GM19395 (cell line): ENCODE measurements around the gene ACER1.
"Not testable (repeated sequence)": the region's sequence is repeated elsewhere in the genome, so short reads cannot be mapped to it uniquely, and the experiment has no call there.

Source experiments
- ATAC-seq: cut with Tn5 transposase; IDR thresholded peaks from one replicate; pipeline ENCODE4 v1.9.1; 2021; ENCODE audit warnings: mild to moderate bottlenecking, moderate library complexity; ENCODE audit not compliant: unreplicated experiment

The ACER1 gene

GRCh38 chr19:6358003-6358402, 24.6 kb upstream of the ACER1 start:
- ATAC-seq, result no peak

GRCh38 chr19:6357174-6357573, 23.8 kb upstream of the ACER1 start:
- ATAC-seq, result no peak

GRCh38 chr19:6355321-6356040, 22.1 kb upstream of the ACER1 start:
- not testable (repeated sequence) for ATAC-seq

GRCh38 chr19:6354098-6354674, 20.8 kb upstream of the ACER1 start:
- ATAC-seq, result no peak

- ATAC-seq, result no peak
These were observed 19.2 kb upstream of the ACER1 start for GRCh38 chr19:6352381-6353165.

- no peak for ATAC-seq
These were observed 17.3 kb upstream of the ACER1 start for GRCh38 chr19:6350688-6351087.

GRCh38 chr19:6349271-6349670, 15.9 kb upstream of the ACER1 start:
- ATAC-seq, result not testable (repeated sequence)

GRCh38 chr19:6343462-6343861, 10.1 kb upstream of the ACER1 start:
- no peak for ATAC-seq

GRCh38 chr19:6340493-6341201, 7.2 kb upstream of the ACER1 start:
- no peak for ATAC-seq

- no peak for ATAC-seq
These were observed 1.3 kb upstream of the ACER1 start for GRCh38 chr19:6334490-6335285.

- no peak for ATAC-seq
These were observed 6.6 kb downstream of the ACER1 start for GRCh38 chr19:6326815-6327214.

- no peak for ATAC-seq
These were observed 7.8 kb downstream of the ACER1 start for GRCh38 chr19:6325614-6326013.

GRCh38 chr19:6324757-6325156, 8.7 kb downstream of the ACER1 start:
- ATAC-seq, result no peak

GRCh38 chr19:6322284-6322683, 11.1 kb downstream of the ACER1 start:
- ATAC-seq, result no peak

- ATAC-seq, result no peak
These were observed 14.0 kb downstream of the ACER1 start for GRCh38 chr19:6319376-6319775.

GRCh38 chr19:6318772-6319171, 14.6 kb downstream of the ACER1 start:
- ATAC-seq, result no peak

GRCh38 chr19:6315646-6316045, 17.8 kb downstream of the ACER1 start:
- ATAC-seq, result not testable (repeated sequence)

GRCh38 chr19:6313398-6313969, 19.9 kb downstream of the ACER1 start:
- no peak for ATAC-seq

- ATAC-seq, result no peak
These were observed 21.4 kb downstream of the ACER1 start for GRCh38 chr19:6312018-6312417.

GRCh38 chr19:6298413-6298812, 35.0 kb downstream of the ACER1 start:
- ATAC-seq, result no peak
